Thoracic aorta (tissue), 2 donors: ENCODE data around the gene CUX1. TPM values are rescaled to one million over a fixed set of nuclear protein-coding genes. Genes with fewer than 3 reads are reported as not detected.

Experiments used
- ATAC-seq: fragments of 150-250 bp; one replicate; pipeline ENCODE4 v1.8.0; 2017; ENCODE audit warnings: low read depth; ENCODE audit not compliant: insufficient number of reproducible peaks, low FRiP score
- DNase-seq: peaks from one replicate; pipeline ENCODE4 v3.0.0-alpha.2; 2020; ENCODE audit warnings: low spot score
- H3K27ac ChIP-seq, 2 donors: fragments of 200-600 bp; sonication (generic); 1 replicate in 1 of 2; 2 replicates in 1 of 2; pipeline ENCODE4 v1.5.1; 2016; ENCODE audit warnings: mild to moderate bottlenecking in 2 of 2, moderate library complexity in 2 of 2
- H3K27me3 ChIP-seq: fragments of 200-600 bp; sonication (generic); replicated peaks from 2 replicates; pipeline ENCODE4 v1.6.0; 2016; ENCODE audit warnings: mild to moderate bottlenecking; ENCODE audit not compliant: insufficient read depth
- H3K36me3 ChIP-seq: fragments of 200-600 bp; sonication (generic); one replicate; pipeline ENCODE4 v1.5.1; 2016
- H3K4me1 ChIP-seq, 2 donors: fragments of 200-600 bp; sonication (generic); 1 replicate in 1 of 2; 2 replicates in 1 of 2; pipeline versions ENCODE4 v1.5.1 to v1.6.0; 2016; ENCODE audit warnings: low read depth in 2 of 2, mild to moderate bottlenecking in 1 of 2; ENCODE audit not compliant: control insufficient read depth in 1 of 2
- H3K4me3 ChIP-seq: fragments of 200-600 bp; sonication (generic); 2 replicates; pipeline ENCODE4 v1.5.1; 2016; ENCODE audit warnings: mild to moderate bottlenecking
- H3K9me3 ChIP-seq: fragments of 200-600 bp; sonication (generic); 2 replicates; pipeline ENCODE4 v1.5.1; 2016
- total RNA-seq, 2 donors: library from RNA; depleted of rRNA; stranded (reverse); fragments of >200 nt; gene quantifications; one replicate each; pipeline versions ENCODE4 v1.1.0 to v1.2.3, GENCODE V29; 2016
- TF ChIP-seq, protein P1 (sequence below): fragments of 200-600 bp; sonication (generic); IDR thresholded peaks from one replicate; pipeline ENCODE4 v1.5.1; 2019; ENCODE audit warnings: antibody characterized with exemption

CUX1 gene
- total RNA-seq, 2 donors from 2014 or later = 85.0 to 179 TPM

DNA sequence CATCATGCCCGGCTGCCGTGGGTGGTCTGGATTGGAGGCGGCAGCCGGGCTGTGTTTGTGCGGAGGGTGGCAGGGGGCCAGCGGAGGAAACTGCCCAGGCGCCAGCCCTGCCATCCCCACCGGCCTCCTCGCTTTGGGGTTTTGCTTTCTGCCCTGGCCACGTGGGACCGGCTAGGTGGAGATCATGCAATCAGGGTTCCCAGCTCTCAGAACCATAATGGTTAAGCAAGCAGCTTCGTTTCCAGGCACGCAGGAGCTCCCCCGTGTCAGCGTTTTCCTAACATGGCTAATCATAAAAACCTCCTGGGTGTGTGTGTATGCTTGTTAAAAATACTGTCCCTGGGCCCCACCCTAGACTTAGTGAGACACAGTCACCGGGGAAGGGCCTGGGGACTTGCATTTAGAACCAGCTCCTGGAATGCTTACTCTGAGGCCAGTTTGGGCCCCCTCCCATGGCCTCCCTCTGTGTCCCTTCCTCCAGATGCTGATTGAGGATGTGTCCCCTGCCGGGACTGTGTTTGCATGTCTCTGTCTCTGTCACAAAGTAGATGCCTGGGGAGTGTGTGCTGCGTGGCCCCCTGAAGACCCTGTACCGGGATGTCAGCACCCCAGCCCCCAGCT is 119.3 kb downstream of the CUX1 start:
- peak; percentile 13 for ATAC-seq
- H3K4me1 ChIP-seq = peaks cover 35 to 71% of the 10 kb centered on the region in 2 donors
- DNase-seq = peak; percentile 28

DNA sequence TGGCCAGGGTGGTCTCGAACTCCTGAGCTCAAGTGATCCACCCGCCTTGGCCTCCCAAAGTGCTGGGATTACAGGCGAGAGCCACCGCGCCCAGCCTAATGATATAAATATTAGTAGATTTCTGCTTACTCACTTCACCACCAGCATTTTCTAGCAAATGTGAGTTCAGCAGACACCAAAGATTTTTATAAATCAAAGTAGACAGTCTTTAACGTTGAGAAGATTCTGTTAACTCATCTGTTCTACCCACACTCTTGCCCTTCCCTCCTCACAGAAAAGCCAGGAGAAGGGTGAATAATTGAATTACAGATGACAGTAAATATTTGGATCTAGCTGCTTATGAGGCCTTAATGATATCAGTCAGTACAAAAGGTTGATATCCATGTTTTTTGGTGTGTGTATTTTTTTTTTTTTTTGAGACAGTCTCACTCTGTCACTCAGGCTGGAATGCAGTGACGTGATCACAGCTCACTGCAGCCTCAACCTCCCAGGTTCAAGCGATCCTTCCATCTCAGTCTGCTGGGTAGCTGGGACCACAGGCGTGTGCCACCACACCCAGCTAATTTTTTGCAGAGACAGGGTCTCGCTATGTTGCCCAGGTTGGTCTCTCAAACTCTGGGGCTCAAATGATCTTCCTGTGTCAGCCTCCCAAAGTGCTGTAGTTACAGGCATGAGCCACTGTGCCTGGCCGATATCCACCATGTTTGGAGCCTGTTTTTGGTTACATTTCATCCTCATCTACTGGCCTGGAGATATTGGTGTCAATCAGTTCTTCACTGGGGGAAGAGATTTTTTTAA is 120.5 kb downstream of the CUX1 start:
- TF ChIP-seq, protein P1, sequence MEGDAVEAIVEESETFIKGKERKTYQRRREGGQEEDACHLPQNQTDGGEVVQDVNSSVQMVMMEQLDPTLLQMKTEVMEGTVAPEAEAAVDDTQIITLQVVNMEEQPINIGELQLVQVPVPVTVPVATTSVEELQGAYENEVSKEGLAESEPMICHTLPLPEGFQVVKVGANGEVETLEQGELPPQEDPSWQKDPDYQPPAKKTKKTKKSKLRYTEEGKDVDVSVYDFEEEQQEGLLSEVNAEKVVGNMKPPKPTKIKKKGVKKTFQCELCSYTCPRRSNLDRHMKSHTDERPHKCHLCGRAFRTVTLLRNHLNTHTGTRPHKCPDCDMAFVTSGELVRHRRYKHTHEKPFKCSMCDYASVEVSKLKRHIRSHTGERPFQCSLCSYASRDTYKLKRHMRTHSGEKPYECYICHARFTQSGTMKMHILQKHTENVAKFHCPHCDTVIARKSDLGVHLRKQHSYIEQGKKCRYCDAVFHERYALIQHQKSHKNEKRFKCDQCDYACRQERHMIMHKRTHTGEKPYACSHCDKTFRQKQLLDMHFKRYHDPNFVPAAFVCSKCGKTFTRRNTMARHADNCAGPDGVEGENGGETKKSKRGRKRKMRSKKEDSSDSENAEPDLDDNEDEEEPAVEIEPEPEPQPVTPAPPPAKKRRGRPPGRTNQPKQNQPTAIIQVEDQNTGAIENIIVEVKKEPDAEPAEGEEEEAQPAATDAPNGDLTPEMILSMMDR = no peak
- ATAC-seq (no peak), DNase-seq (no peak)
- Histone ChIP-seq H3K27me3 (no peaks in the 10 kb centered on the region), H3K27ac (peak overlapping the region; percentile 4 to 79), H3K36me3 (no peaks in the 10 kb centered on the region), H3K4me3 (no peak overlapping the region), H3K4me1 (peaks cover 43 to 76% of the 10 kb centered on the region in 2 donors), H3K9me3 (no peaks in the 10 kb centered on the region)

More for the DNA sequence above, 119.3 kb downstream of the CUX1 start:
- TF ChIP-seq, protein P1 = no peak
- peak overlapping the region; percentile 63 to 79 for H3K27ac ChIP-seq
- no peaks in the 10 kb centered on the region for H3K9me3 ChIP-seq
- H3K36me3 ChIP-seq = no peaks in the 10 kb centered on the region
- H3K27me3 ChIP-seq = no peaks in the 10 kb centered on the region
- peak overlapping the region; percentile 60 for H3K4me3 ChIP-seq

DNA sequence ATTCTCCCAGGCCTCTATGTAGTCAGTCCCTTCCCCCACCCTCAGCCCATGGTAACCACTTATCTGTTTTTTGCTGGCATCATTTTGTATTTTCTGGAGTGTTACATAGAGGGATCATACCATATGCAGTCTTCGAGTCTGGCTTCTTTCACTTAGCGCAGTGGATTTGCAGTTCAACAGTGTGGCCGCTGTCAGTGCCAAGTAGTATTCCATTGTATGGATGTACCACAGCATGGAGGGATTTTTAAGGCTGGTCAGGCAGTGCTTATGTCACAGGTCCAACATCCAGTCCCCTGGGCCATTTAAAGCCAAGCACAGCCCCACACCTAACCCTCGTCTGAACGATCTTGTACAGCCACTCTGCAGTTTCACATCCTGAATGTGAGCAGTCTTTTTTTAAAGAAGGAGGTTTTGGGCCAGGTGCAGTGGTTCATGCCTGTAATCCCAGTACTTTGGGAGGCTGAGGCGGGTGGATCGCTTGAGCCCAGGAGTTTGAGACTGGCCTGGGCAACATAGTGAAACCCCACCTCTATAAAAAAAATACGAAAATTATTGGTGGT is 121.8 kb downstream of the CUX1 start:
- DNase-seq (no peak), ATAC-seq (no peak)
- H3K9me3 ChIP-seq = no peaks in the 10 kb centered on the region
- peaks cover 43 to 76% of the 10 kb centered on the region in 2 donors for H3K4me1 ChIP-seq
- TF ChIP-seq, protein P1 = no peak
- no peak overlapping the region for H3K4me3 ChIP-seq
- H3K36me3 ChIP-seq = no peaks in the 10 kb centered on the region
- H3K27ac ChIP-seq = no peak overlapping the region
- H3K27me3 ChIP-seq = no peaks in the 10 kb centered on the region

DNA sequence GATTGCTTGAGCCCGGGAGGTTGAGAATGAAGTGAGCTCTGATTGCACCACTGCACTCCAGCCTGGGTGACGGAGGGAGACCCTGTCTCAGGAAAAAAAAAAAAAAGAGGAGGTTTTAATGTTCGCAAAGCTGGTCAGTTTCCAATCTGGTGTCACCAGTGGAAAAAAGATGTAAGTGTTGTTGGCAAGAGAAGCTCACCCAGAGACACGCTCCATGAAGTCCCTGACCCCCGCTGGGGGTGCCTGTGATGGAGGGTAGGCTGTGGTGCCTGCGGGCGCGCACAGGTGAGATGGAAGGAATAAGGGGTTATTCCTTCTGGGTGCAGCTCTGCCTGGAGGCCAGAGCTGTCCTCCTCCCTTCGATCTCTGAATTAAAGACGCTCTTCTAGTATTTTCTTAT is 122.7 kb downstream of the CUX1 start:
- H3K4me1 ChIP-seq = peaks cover 37 to 76% of the 10 kb centered on the region in 2 donors
- H3K9me3 ChIP-seq = no peaks in the 10 kb centered on the region
- DNase-seq (no peak), ATAC-seq (no peak)
- H3K27ac ChIP-seq = no peak overlapping the region
- no peaks in the 10 kb centered on the region for H3K27me3 ChIP-seq
- TF ChIP-seq, protein P1 = no peak
- H3K4me3 ChIP-seq = no peak overlapping the region
- H3K36me3 ChIP-seq = no peaks in the 10 kb centered on the region

DNA sequence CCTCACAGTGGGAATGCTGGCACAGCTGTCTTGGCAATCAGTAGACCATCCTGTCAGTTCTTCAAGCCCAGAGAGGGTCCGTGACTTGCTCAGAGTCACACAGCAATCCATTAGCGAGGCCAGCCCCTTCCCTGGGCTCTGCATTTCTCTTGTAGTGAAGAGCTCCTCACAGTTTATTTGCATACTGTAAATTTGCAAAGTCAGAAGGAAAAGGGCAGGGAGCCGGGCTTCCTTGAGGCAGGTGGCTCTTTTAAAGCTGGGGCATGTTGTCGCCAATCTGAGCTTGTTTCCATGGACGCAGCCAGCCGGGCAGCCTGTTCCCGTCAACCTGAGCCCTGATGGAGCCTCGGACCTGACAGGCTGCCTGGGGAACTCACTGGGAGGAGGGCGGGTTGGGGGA is 123.4 kb downstream of the CUX1 start:
- DNase-seq = no peak
- H3K36me3 ChIP-seq = no peaks in the 10 kb centered on the region
- H3K27ac ChIP-seq = peak overlapping the region in 1 of 2 donors; percentile 68
- TF ChIP-seq, protein P1 = no peak
- H3K27me3 ChIP-seq = no peaks in the 10 kb centered on the region
- H3K4me3 ChIP-seq = no peak overlapping the region
- H3K4me1 ChIP-seq = peaks cover 30 to 69% of the 10 kb centered on the region in 2 donors
- no peaks in the 10 kb centered on the region for H3K9me3 ChIP-seq
- no peak for ATAC-seq
